Stimulated activated naive CD8-positive, alpha-beta T cell treated with anti-CD3 and anti-CD28 coated beads, Interleukin-15, Interleukin-2, amounts not matched to agents 100 U/mL and 50 U/mL, for 24 hours (primary cell): ENCODE results near the gene GPR34.
A peak's percentile ranks its signal among the peaks of the same experiment; 100 is the strongest.

Experiments used
- ATAC-seq: fragments of 150-1000 bp; cut with Tn5 transposase; one replicate; pipeline ENCODE4 v1.10.0; 2021
- DNase-seq: peaks from one replicate; pipeline ENCODE4 v3.0.0; 2021

Gene GPR34

DNA sequence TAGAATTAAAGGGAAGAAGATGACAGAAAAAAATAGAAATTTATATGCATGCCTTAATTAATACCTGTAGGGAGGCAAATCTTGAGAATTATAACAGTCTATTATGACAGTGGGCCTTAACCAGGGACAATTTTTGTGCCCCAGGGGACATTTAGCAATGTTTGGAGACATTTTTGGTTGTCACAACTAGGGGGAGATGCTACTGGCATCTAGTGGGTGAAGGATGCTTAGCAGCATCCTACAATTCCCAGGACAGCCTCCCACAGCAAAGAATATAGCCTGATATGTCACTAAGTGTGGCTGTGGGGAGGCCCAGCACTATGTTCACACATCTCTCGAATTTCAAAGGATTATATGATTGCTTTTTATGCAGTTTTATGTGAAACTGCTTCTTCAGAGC, 45.8 kb downstream of the GPR34 start:
- no peak for DNase-seq
- ATAC-seq, result peak; percentile 36

DNA sequence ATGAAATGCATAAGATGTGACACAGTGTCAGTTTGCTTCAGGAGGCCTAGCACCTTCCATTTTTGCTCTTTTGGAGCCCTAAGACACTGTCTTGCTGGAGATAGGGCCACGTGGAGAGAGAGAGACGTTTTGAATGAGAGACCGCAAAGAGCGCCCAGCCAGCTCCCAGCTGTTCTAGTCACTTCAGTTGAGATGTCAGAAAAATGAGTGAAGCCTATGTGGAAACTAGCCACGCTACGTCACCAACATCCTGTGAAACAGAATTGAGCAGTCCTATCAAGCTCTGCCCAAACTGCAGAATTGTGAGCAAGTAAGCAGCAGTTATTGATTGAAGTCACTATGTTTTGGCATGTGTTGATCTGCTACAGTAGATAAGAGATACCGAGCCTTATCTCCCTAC, 48.3 kb downstream of the GPR34 start:
- ATAC-seq (peak; percentile 44), DNase-seq (peak; percentile 27)

DNA sequence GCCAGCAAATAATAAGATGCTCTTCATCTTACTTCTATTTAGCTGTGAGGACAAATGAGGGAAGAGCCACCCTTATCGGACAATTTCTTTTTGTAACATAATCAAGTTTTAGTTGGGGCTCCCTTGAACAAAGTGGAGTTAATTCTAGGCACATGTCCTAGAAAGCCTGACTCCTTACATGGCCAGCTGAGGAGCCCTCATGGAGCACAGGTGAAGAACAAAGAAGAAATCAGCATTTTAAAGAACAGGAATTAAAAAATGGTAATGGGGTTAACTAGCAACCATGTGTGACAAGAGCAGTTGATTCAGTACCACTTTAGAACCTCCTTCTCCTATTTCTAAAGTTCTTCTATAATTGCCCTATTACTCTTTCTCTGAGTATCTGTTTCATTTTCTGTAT, 51.1 kb downstream of the GPR34 start:
- ATAC-seq (no peak), DNase-seq (no peak)
